HG02610 (cell line): ENCODE data around the gene PPM1K.

Experiments
- ATAC-seq: cut with Tn5 transposase; IDR thresholded peaks from one replicate; pipeline ENCODE4 v1.9.1; 2021; ENCODE audit warnings: mild to moderate bottlenecking, moderate library complexity; ENCODE audit not compliant: unreplicated experiment

Gene PPM1K

DNA sequence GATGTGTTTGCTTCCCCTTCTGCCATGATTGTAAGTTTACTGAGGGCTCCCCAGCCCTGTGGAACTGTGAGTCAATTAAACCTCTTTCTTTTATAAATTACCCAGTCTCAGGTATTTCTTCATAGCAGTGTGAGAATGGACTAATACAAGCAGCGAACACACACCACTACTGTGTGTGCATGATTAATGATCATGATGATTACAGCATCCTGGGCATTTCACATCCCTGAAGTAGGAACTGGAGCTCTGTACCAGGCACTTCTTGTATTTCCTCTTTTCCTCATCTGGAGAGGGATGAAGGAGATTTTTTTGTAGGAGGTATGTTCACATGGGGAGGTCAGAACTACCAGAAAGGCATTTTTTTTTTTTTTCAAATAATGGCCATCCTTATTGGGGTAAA lies 60.8 kb downstream of the PPM1K start:
- no peak for ATAC-seq

DNA sequence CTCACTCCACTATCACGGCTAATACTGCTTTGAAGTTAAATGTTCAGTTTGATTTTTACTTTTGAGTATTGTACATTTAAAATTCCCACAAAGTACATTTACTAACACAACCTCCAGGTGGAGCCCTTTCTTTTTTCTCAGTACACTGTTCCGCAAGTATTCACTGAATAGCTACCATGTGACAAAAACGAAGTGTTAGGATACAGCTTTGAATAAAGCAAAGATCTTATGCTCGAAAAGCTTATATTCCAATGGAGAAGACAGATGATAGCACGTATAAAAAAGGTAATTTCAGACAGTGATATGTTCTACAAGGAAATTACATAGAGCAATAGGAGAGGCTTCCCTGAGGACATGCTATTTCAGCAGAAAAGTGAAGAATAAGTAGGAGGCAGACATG lies 65.3 kb downstream of the PPM1K start:
- ATAC-seq = peak; percentile 67

DNA sequence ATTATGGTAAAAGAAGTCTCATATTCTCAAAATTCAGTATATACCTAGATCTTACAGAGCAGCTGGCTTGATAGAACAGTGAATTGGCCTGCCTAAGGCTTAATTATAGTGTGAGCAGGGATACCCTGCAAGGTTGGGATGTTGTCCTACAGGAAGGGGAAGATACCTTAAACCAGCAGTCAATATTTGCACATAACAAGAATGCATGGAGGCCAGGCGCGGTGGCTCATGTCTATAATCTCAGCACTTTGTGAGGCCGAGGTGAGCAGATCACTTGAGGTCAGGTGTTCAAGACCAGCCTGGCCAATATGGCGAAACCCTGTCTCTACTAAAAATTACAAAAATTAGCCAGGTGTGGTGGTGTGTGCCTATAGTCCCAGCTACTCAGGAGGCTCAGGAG lies 67.2 kb downstream of the PPM1K start:
- ATAC-seq = no peak

DNA sequence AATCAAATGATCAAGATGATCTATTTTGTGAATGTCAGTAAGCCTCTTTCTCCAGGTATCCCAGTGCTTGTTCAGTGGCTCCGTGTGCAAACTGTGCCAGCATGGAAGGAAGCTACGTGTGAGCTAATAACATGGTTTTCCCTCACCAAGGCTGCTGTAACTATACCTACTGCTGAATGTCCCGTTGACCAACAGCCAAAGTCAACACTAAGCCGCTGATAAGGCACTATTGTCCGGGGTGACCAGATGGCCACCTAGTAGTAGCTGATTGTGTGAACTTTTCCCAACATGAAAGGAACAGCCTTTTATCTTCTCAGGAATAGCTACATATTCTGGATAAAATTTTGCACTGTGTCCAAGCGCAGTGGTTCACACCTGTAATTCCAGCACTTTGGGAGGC lies 68.0 kb downstream of the PPM1K start:
- ATAC-seq = no peak

DNA sequence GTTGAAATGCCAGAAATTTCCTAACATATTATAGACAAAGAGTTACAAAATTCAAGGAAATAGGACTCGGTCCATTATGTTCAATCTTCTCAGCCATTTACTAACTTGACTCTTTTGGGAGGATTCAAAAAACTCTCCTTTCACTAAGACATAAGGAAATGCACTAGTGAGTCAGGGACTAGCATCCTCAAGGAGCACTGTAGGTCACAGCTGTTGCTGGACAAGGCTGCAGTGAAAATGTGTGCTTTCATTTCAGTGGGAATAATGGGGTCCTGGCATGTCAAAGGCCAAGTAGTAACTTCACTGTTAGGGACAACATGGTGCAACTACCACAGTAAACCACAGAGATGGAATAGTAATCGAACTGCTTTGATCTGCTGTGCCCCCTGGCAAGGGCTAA lies 69.0 kb downstream of the PPM1K start:
- ATAC-seq = no peak

DNA sequence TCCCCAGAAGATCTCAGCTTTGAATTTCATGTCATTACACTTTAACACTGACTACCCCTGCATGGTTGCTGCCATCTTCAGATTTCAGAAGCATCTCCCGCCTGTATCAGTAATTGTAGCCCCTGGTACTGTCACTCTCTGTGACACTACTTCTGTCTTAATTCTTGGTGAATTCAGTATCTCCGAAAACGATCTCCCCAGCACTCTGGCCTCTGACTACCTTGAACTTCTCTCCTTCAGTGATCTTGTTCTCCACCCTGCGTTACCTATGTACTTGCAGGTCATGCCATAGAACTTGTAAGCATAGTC lies 72.2 kb downstream of the PPM1K start:
- ATAC-seq = no peak

DNA sequence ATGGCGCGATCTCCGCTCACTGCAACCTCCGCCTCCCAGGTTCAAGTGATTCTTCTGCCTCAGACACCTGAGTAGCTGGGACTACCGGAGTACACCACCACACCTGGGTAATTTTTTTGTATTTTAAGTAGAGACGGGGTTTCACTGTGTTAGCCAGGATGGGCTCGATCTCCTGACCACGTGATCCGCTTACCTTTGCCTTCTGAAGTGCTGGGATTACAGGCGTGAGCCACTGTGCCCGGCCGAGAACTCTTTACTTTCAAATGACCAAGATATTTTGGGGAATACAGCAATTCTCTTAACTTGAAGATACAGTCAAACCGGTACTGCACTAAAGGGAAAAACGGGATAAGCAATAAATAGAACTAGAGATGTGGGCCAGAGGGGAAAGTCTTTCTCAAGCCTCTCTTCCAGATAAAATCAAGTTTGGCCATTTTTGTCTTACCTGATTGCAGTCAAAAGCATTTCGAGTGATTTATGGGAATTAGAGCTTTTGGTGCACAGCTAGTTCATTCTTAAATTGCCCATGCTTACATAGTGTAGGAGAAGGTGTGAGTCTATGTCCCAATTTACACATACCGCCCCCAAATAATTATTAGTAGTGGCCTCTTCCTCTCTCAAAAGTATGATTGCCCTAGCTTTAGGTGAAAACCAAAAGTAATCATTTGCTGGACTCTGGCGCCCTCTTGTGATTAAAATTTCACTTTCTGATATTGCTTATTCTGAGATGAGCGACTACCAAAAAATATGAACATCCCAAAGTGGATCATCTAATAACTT lies 72.7 kb downstream of the PPM1K start:
- no peak for ATAC-seq

DNA sequence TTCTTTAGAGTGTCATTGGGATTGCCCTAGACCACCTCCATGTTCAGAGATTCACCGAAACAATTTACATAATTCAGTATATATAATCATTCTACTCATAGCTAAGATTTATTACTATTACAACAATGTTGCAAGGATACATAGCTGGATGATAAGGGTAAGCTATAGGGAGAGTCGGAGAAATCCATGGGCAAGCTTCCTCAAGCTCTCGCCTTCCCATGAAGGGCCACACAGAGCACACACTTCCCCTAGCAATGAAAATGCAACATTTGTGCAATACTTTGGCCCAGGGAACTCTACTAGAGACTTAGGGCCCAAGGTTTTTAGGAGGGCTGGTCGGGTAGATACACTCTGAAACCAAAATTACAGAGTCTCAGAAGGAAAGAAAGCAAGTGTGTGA lies 76.2 kb downstream of the PPM1K start:
- ATAC-seq = no peak
